HepG2 (cell line): Measurements from ENCODE around the gene PTPN2. TPM values are rescaled to one million over a fixed set of nuclear protein-coding genes. Genes with fewer than 3 reads are reported as not detected.

Source experiments
- ATAC-seq: fragments of 200-7000 bp; cut with Tn5 transposase; 3 replicates; pipeline ENCODE4 v1.9.1; 2020; ENCODE audit warnings: mild to moderate bottlenecking, moderate library complexity
- BruUV-seq: library from RNA; stranded (reverse); fragments of 400-500 nt; replicated peaks from 2 replicates; lab custom pipeline; 2021; lab: Mats Ljungman, UMichigan
- CTCF ChIA-PET: fragments of 300-600 bp; formaldehyde crosslinking; extraction: SDS; loops from one replicate; lab custom pipeline; 2021; ENCODE audit warnings: low total read pairs, inconsistent platforms, low intra/inter-chr PET ratio; lab: Yijun Ruan, JAX
- POLR2A ChIA-PET: fragments of 350-600 bp; sonication (Branson Sonifier 250); formaldehyde crosslinking; loops from one replicate; lab custom pipeline; 2020; ENCODE audit warnings: antibody characterized with exemption, inconsistent platforms; lab: Yijun Ruan, JAX
- DNase-seq: peaks from one replicate; pipeline ENCODE4 v3.0.0-alpha.2; 2015; ENCODE audit warnings: low spot score
- FAIRE-seq: peaks from 3 replicates; lab custom pipeline; 2011; peaks lifted over from hg19 to GRCh38; lab: Jason Lieb, UNC
- H2AFZ ChIP-seq: one replicate; pipeline ENCODE4 v1.6.1; 2011; ENCODE audit warnings: low read length, inconsistent platforms
- H3K27ac ChIP-seq: fragments of 300-600 bp; 3 replicates; pipeline ENCODE4 v1.8.0; 2011; ENCODE audit warnings: mixed run types, mild to moderate bottlenecking, mixed read lengths, low read length, inconsistent platforms; ENCODE audit not compliant: insufficient read depth; ENCODE audit errors: extremely low read length
- H3K27me3 ChIP-seq, 2 experiments: fragments of 200-600 bp in 1 of 2; 2 replicates in 1 of 2; 3 replicates in 1 of 2; pipeline versions ENCODE4 v1.6.0 to v1.8.0; 2011; ENCODE audit warnings: low read length in 2 of 2, mild to moderate bottlenecking in 2 of 2, moderate library complexity in 2 of 2, inconsistent platforms in 1 of 2; ENCODE audit not compliant: insufficient read depth in 2 of 2, control insufficient read depth in 1 of 2
- H3K36me3 ChIP-seq, 2 experiments: fragments of 200-600 bp in 1 of 2; replicated peaks in 1 of 2; 2 replicates in 1 of 2; 3 replicates in 1 of 2; pipeline versions ENCODE4 v1.5.1 to v1.8.0; 2011; ENCODE audit warnings: low read length in 2 of 2, inconsistent platforms in 1 of 2; ENCODE audit not compliant: insufficient read depth in 2 of 2, control insufficient read depth in 1 of 2
- H3K4me1 ChIP-seq: 2 replicates; pipeline ENCODE4 v1.5.1; 2012; ENCODE audit warnings: low read length, inconsistent platforms; ENCODE audit not compliant: insufficient read depth
- H3K4me2 ChIP-seq: 2 replicates; pipeline ENCODE4 v1.6.0; 2011; ENCODE audit warnings: low read depth, low read length, inconsistent platforms
- H3K4me3 ChIP-seq, 3 experiments: fragments of 200-600 bp in 1 of 3; sonication (generic), shearing (Covaris generic) in 1 of 3; replicated peaks in 1 of 3; 2 replicates each; pipeline ENCODE4 v1.5.1; 2011 to 2016; ENCODE audit warnings: low read length in 3 of 3, inconsistent platforms in 2 of 3, low read depth in 2 of 3, mild to moderate bottlenecking in 2 of 3, control low read depth in 1 of 3, mixed read lengths in 1 of 3; ENCODE audit not compliant: insufficient read depth in 1 of 3
- H3K79me2 ChIP-seq: one replicate; pipeline ENCODE4 v1.6.1; 2011; ENCODE audit warnings: low read length, inconsistent platforms; ENCODE audit not compliant: insufficient read depth
- H3K9ac ChIP-seq: 2 replicates; pipeline ENCODE4 v1.6.0; 2011; ENCODE audit warnings: mild to moderate bottlenecking, low read depth, low read length, inconsistent platforms; ENCODE audit not compliant: insufficient read depth
- H3K9me3 ChIP-seq: 2 replicates; pipeline ENCODE4 v1.5.1; 2012; ENCODE audit warnings: mild to moderate bottlenecking, low read length
- H4K20me1 ChIP-seq: 2 replicates; pipeline ENCODE4 v1.6.0; 2011; ENCODE audit warnings: inconsistent platforms, mild to moderate bottlenecking, low read length, moderate library complexity; ENCODE audit not compliant: insufficient read depth
- E2F2 ChIP-seq: sonication (generic); formaldehyde crosslinking; IDR thresholded peaks from 2 replicates; pipeline ENCODE4 v1.4.0; 2020; ENCODE audit warnings: missing genetic modification reagents, borderline replicate concordance
- RXRA ChIP-seq: sonication (generic); formaldehyde crosslinking; IDR thresholded peaks from 2 replicates; pipeline ENCODE4 v1.5.1; 2020; ENCODE audit warnings: missing genetic modification reagents
- ZNF503 ChIP-seq: sonication (generic); formaldehyde crosslinking; IDR thresholded peaks from 2 replicates; pipeline ENCODE4 v1.4.0; 2020; ENCODE audit warnings: missing genetic modification reagents
- ZNF782 ChIP-seq: sonication (generic); formaldehyde crosslinking; IDR thresholded peaks from 2 replicates; pipeline ENCODE4 v1.4.0; 2020; ENCODE audit warnings: missing genetic modification reagents, mild to moderate bottlenecking, borderline replicate concordance
- WGBS: methylation state at CpG from one replicate; pipeline ENCODE4 v1.1.6; 2017; ENCODE audit warnings: low lambda C conversion rate; 5-methylcytosine and 5-hydroxymethylcytosine counted together
- in situ Hi-C: cut with HindIII; loops from 2 replicates; pipeline ENCODE4 v1.10.0; 2017; ENCODE audit warnings: low pct_unique_long_range_greater_than_20kb; ENCODE audit not compliant: extremely low pct_ligation_motif_present
- intact Hi-C: fragments of 100-400 bp; cut with micrococcal nuclease; formaldehyde crosslinking; loops from one replicate; pipeline ENCODE4 v1.10.0; 2022; ENCODE audit not compliant: unreplicated experiment
- polyA plus RNA-seq, 8 experiments: library from polyadenylated mRNA; depleted of rRNA in 3 of 8; stranded (reverse) in 7 of 8; unstranded in 1 of 8; fragments of >200 nt; fragmentation: Illumina TruSeq in 4 of 8; extraction: Trizol in 4 of 8; gene quantifications; 2 replicates each; pipeline versions ENCODE4 v1.2.1 to v1.2.3, GENCODE V29; 2011 to 2016; ENCODE audit warnings: low read depth in 4 of 8, missing spikeins in 1 of 8, mixed read lengths in 1 of 8; ENCODE audit not compliant: insufficient read depth in 1 of 8
- total RNA-seq, 5 experiments: library from RNA; depleted of rRNA; stranded (reverse); fragments of >200 nt; fragmentation: Illumina TruSeq; extraction: Trizol; gene quantifications; 2 replicates each; pipeline ENCODE4 v1.2.3, GENCODE V29; 2016; ENCODE audit warnings: low read depth in 1 of 5
- TF ChIP-seq, protein P1 (sequence below): sonication (generic); formaldehyde crosslinking; IDR thresholded peaks from 2 replicates; pipeline ENCODE4 v1.9.0; 2021; ENCODE audit warnings: mild to moderate bottlenecking, missing genetic modification reagents
- TF ChIP-seq, protein P2 (sequence below): sonication (generic); formaldehyde crosslinking; conservative IDR thresholded peaks from 2 replicates; pipeline ENCODE4 v1.8.0; 2022; ENCODE audit warnings: missing genetic modification reagents
- TF ChIP-seq, protein P3 (sequence below): IDR thresholded peaks from 2 replicates; pipeline ENCODE4 v1.6.1; 2016

Gene PTPN2
- total and polyA plus RNA-seq, 2 of the 13 experiments (the other 11 are each of a cell fraction or from before 2014, with no cell fraction given), result 24.9 to 41.5 TPM

- WGBS, result 86% methylated on average over 5 of the region's 5 CpGs
- H3K4me3 ChIP-seq, result no peak overlapping the region
- in situ Hi-C loops (no loop called here), intact Hi-C loops (no loop called here)
- ChIA-PET POLR2A (no interaction called here), CTCF (no interaction called here)
- H3K9ac ChIP-seq, result no peak overlapping the region
- no TSS peak for BruUV-seq
- ATAC-seq (no peak), FAIRE-seq (no peak), DNase-seq (no peak)
- no peaks in the 10 kb centered on the region for H3K27me3 ChIP-seq
- H3K27ac ChIP-seq, result no peak overlapping the region
- H3K36me3 ChIP-seq, result no peaks in the 10 kb centered on the region
- H4K20me1 ChIP-seq, result no peaks in the 10 kb centered on the region; the same call in 1 of the 2 replicates
- H3K4me2 ChIP-seq, result no peak overlapping the region
- no peaks in the 10 kb centered on the region for H3K9me3 ChIP-seq
- H2AFZ ChIP-seq, result no peak overlapping the region
- H3K79me2 ChIP-seq, result peaks cover 55% of the 10 kb centered on the region
- H3K4me1 ChIP-seq, result peaks cover 23% of the 10 kb centered on the region
- no peak for TF ChIP-seq ZNF782 (CRISPR knock-in tag)
- TF ChIP-seq RXRA (CRISPR knock-in tag), result no peak
- TF ChIP-seq, protein P1, sequence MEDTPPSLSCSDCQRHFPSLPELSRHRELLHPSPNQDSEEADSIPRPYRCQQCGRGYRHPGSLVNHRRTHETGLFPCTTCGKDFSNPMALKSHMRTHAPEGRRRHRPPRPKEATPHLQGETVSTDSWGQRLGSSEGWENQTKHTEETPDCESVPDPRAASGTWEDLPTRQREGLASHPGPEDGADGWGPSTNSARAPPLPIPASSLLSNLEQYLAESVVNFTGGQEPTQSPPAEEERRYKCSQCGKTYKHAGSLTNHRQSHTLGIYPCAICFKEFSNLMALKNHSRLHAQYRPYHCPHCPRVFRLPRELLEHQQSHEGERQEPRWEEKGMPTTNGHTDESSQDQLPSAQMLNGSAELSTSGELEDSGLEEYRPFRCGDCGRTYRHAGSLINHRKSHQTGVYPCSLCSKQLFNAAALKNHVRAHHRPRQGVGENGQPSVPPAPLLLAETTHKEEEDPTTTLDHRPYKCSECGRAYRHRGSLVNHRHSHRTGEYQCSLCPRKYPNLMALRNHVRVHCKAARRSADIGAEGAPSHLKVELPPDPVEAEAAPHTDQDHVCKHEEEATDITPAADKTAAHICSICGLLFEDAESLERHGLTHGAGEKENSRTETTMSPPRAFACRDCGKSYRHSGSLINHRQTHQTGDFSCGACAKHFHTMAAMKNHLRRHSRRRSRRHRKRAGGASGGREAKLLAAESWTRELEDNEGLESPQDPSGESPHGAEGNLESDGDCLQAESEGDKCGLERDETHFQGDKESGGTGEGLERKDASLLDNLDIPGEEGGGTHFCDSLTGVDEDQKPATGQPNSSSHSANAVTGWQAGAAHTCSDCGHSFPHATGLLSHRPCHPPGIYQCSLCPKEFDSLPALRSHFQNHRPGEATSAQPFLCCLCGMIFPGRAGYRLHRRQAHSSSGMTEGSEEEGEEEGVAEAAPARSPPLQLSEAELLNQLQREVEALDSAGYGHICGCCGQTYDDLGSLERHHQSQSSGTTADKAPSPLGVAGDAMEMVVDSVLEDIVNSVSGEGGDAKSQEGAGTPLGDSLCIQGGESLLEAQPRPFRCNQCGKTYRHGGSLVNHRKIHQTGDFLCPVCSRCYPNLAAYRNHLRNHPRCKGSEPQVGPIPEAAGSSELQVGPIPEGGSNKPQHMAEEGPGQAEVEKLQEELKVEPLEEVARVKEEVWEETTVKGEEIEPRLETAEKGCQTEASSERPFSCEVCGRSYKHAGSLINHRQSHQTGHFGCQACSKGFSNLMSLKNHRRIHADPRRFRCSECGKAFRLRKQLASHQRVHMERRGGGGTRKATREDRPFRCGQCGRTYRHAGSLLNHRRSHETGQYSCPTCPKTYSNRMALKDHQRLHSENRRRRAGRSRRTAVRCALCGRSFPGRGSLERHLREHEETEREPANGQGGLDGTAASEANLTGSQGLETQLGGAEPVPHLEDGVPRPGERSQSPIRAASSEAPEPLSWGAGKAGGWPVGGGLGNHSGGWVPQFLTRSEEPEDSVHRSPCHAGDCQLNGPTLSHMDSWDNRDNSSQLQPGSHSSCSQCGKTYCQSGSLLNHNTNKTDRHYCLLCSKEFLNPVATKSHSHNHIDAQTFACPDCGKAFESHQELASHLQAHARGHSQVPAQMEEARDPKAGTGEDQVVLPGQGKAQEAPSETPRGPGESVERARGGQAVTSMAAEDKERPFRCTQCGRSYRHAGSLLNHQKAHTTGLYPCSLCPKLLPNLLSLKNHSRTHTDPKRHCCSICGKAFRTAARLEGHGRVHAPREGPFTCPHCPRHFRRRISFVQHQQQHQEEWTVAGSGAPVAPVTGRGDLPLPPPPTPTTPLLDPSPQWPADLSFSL, result no peak
- TF ChIP-seq, protein P2, sequence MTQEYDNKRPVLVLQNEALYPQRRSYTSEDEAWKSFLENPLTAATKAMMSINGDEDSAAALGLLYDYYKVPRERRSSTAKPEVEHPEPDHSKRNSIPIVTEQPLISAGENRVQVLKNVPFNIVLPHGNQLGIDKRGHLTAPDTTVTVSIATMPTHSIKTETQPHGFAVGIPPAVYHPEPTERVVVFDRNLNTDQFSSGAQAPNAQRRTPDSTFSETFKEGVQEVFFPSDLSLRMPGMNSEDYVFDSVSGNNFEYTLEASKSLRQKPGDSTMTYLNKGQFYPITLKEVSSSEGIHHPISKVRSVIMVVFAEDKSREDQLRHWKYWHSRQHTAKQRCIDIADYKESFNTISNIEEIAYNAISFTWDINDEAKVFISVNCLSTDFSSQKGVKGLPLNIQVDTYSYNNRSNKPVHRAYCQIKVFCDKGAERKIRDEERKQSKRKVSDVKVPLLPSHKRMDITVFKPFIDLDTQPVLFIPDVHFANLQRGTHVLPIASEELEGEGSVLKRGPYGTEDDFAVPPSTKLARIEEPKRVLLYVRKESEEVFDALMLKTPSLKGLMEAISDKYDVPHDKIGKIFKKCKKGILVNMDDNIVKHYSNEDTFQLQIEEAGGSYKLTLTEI (CRISPR knock-in tag), result no peak
- TF ChIP-seq, protein P3, sequence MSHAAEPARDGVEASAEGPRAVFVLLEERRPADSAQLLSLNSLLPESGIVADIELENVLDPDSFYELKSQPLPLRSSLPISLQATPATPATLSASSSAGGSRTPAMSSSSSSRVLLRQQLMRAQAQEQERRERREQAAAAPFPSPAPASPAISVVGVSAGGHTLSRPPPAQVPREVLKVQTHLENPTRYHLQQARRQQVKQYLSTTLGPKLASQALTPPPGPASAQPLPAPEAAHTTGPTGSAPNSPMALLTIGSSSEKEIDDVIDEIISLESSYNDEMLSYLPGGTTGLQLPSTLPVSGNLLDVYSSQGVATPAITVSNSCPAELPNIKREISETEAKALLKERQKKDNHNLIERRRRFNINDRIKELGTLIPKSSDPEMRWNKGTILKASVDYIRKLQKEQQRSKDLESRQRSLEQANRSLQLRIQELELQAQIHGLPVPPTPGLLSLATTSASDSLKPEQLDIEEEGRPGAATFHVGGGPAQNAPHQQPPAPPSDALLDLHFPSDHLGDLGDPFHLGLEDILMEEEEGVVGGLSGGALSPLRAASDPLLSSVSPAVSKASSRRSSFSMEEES (CRISPR knock-in tag), result no peak
- no peak for TF ChIP-seq E2F2 (CRISPR knock-in tag)
- TF ChIP-seq ZNF503, result no peak
These were observed 11.6 kb downstream of the PTPN2 start for GRCh38 chr18:12872408-12872807.
